SK-N-SH (cell line): ENCODE data around the gene MEF2C. TPM values are rescaled to one million over a fixed set of nuclear protein-coding genes. Genes with fewer than 3 reads are reported as not detected.

Experiments
- CTCF ChIA-PET: fragments of 300-600, 350-600 bp; formaldehyde crosslinking; extraction: SDS; loops from one replicate; lab custom pipeline; 2021; lab: Yijun Ruan, JAX
- POLR2A ChIA-PET: fragments of 350-600 bp; sonication (Branson Sonifier 250); formaldehyde crosslinking; extraction: SDS; loops from one replicate; lab custom pipeline; 2020; ENCODE audit warnings: antibody characterized with exemption, inconsistent platforms; lab: Yijun Ruan, JAX
- DNase-seq: peaks from one replicate; pipeline ENCODE4 v3.0.0; 2012
- H2AFZ ChIP-seq: fragments of 200-600 bp; sonication (generic); 2 replicates; pipeline ENCODE4 v1.8.1; 2016; ENCODE audit warnings: antibody characterized with exemption, mild to moderate bottlenecking, low read depth
- H3F3A ChIP-seq: fragments of 200-600 bp; sonication (generic); replicated peaks from 2 replicates; pipeline ENCODE3; 2016; ENCODE audit warnings: antibody characterized with exemption, mild to moderate bottlenecking; ENCODE audit not compliant: insufficient read depth
- H3K27ac ChIP-seq, 2 experiments: fragments of 200-500 bp in 1 of 2; fragments of 200-600 bp in 1 of 2; sonication (Bioruptor generic) in 1 of 2; sonication (generic), shearing (Covaris generic) in 1 of 2; 2 replicates each; pipeline versions ENCODE4 v1.5.1 to v1.6.1; 2014 to 2016; ENCODE audit warnings: low read depth in 2 of 2, inconsistent platforms in 1 of 2, low read length in 1 of 2, mild to moderate bottlenecking in 1 of 2, mixed read lengths in 1 of 2
- H3K27me3 ChIP-seq: fragments of 200-600 bp; sonication (generic), shearing (Covaris generic); 2 replicates; pipeline ENCODE4 v1.6.1; 2016; ENCODE audit warnings: mixed run types; ENCODE audit not compliant: insufficient read depth
- H3K36me3 ChIP-seq, 2 experiments: fragments of 200-500 bp in 1 of 2; fragments of 200-600 bp in 1 of 2; sonication (Bioruptor generic) in 1 of 2; sonication (generic) in 1 of 2; replicated peaks in 1 of 2; 2 replicates each; pipeline versions ENCODE3 to v1.5.1; 2014 to 2016; ENCODE audit warnings: low read length in 1 of 2, mild to moderate bottlenecking in 1 of 2; ENCODE audit not compliant: insufficient read depth in 2 of 2, control insufficient read depth in 1 of 2
- H3K4me1 ChIP-seq, 2 experiments: fragments of 200-500 bp in 1 of 2; fragments of 200-600 bp in 1 of 2; sonication (Bioruptor generic) in 1 of 2; sonication (generic), shearing (Covaris generic) in 1 of 2; 2 replicates each; pipeline versions ENCODE4 v1.5.1 to v1.6.1; 2014 to 2016; ENCODE audit warnings: low read depth in 1 of 2, low read length in 1 of 2, mixed run types in 1 of 2; ENCODE audit not compliant: insufficient read depth in 2 of 2, control insufficient read depth in 1 of 2
- H3K4me2 ChIP-seq: fragments of 200-600 bp; sonication (generic), shearing (Covaris generic); 2 replicates; pipeline ENCODE4 v1.6.1; 2017; ENCODE audit warnings: mixed run types
- H3K4me3 ChIP-seq, 2 experiments: fragments of 200-500 bp in 1 of 2; fragments of 200-600 bp in 1 of 2; sonication (Bioruptor generic) in 1 of 2; sonication (generic), shearing (Covaris generic) in 1 of 2; 2 replicates each; pipeline versions ENCODE4 v1.5.1 to v1.8.1; 2014 to 2016; ENCODE audit warnings: low read depth in 2 of 2, inconsistent platforms in 1 of 2, low read length in 1 of 2, mild to moderate bottlenecking in 1 of 2, mixed read lengths in 1 of 2, moderate library complexity in 1 of 2
- H3K79me2 ChIP-seq: fragments of 200-600 bp; sonication (generic); 2 replicates; pipeline ENCODE4 v1.8.1; 2017; ENCODE audit warnings: mild to moderate bottlenecking; ENCODE audit not compliant: insufficient read depth
- H3K9ac ChIP-seq: fragments of 200-600 bp; sonication (generic); 2 replicates; pipeline ENCODE4 v1.6.1; 2017; ENCODE audit warnings: mixed run types
- H3K9me2 ChIP-seq: fragments of 200-600 bp; sonication (generic); 2 replicates; pipeline ENCODE4 v1.6.1; 2017; ENCODE audit warnings: mixed run types
- H3K9me3 ChIP-seq: fragments of 200-600 bp; sonication (generic); 2 replicates; pipeline ENCODE4 v1.6.1; 2017; ENCODE audit warnings: mixed run types, mild to moderate bottlenecking, moderate library complexity
- H4K20me1 ChIP-seq: fragments of 200-600 bp; sonication (generic); 2 replicates; pipeline ENCODE4 v1.6.1; 2017; ENCODE audit warnings: mild to moderate bottlenecking, mixed run types; ENCODE audit not compliant: insufficient read depth
- ELF1 ChIP-seq: IDR thresholded peaks from 2 replicates; pipeline ENCODE4 v1.4.0; 2012
- GABPA ChIP-seq: IDR thresholded peaks from 2 replicates; pipeline ENCODE4 v1.4.0; 2012; ENCODE audit warnings: low read depth, mild to moderate bottlenecking
- GATA2 ChIP-seq: sonication (generic); formaldehyde crosslinking; IDR thresholded peaks from 2 replicates; pipeline ENCODE4 v1.5.0; 2020; ENCODE audit warnings: mild to moderate bottlenecking, missing genetic modification reagents
- SIN3A ChIP-seq: IDR thresholded peaks from 2 replicates; pipeline ENCODE4 v1.6.1; 2012; ENCODE audit warnings: low read depth, mild to moderate bottlenecking, low read length, moderate library complexity, borderline replicate concordance
- TAF1 ChIP-seq: IDR thresholded peaks from 2 replicates; pipeline ENCODE4 v1.6.1; 2012; ENCODE audit warnings: low read depth, mild to moderate bottlenecking, low read length, moderate library complexity, borderline replicate concordance
- USF1 ChIP-seq: IDR thresholded peaks from 2 replicates; pipeline ENCODE4 v1.4.0; 2012; ENCODE audit warnings: low read depth, borderline replicate concordance
- YY1 ChIP-seq: IDR thresholded peaks from 2 replicates; pipeline ENCODE4 v1.4.0; 2012; ENCODE audit warnings: low read depth, mild to moderate bottlenecking
- WGBS: methylation state at CpG from one replicate; pipeline ENCODE4 v1.1.6; 2017; ENCODE audit warnings: low lambda C conversion rate; 5-methylcytosine and 5-hydroxymethylcytosine counted together
- polyA plus RNA-seq, 3 experiments: library from polyadenylated mRNA; depleted of rRNA; stranded (reverse); fragments of >200 nt; gene quantifications; 2 replicates each; pipeline ENCODE4 v1.2.3, GENCODE V29; 2012
- TF ChIP-seq, protein P1 (sequence below): fragments of 200-600 bp; sonication (generic); IDR thresholded peaks from 2 replicates; pipeline ENCODE4 v1.6.1; 2017; ENCODE audit warnings: antibody characterized with exemption, mild to moderate bottlenecking, moderate library complexity
- TF ChIP-seq, protein P2 (sequence below): IDR thresholded peaks from 2 replicates; pipeline ENCODE4 v1.6.1; 2012; ENCODE audit warnings: mild to moderate bottlenecking, low read depth, low read length, moderate library complexity
- TF ChIP-seq, protein P3 (sequence below): IDR thresholded peaks from 2 replicates; pipeline ENCODE4; 2012

MEF2C gene
- polyA plus RNA-seq, 1 of the 3 experiments (the other 2 are of a cell fraction) = 1.2 TPM

- no peaks in the 10 kb centered on the region for H4K20me1 ChIP-seq
- DNase-seq = no peak
- H3K9me2 ChIP-seq = no peaks in the 10 kb centered on the region
- H3K27ac ChIP-seq = no peak overlapping the region
- H3K4me1 ChIP-seq = peaks cover under 1 to 7% of the 10 kb centered on the region in 2 experiments; a peak in 1 of 4 replicates
- ChIA-PET CTCF (interaction anchor here (1.2 to 4.5 kb wide), 6 partner anchors 8 to 916 kb away, joined by 3 to 22 read pairs (median 8); no protein-coding TSS in a partner anchor), POLR2A (no interaction called here)
- H3F3A ChIP-seq = no peaks in the 10 kb centered on the region
- H3K4me2 ChIP-seq = no peak overlapping the region
- no peaks in the 10 kb centered on the region for H3K36me3 ChIP-seq
- H3K79me2 ChIP-seq = no peaks in the 10 kb centered on the region
- H3K27me3 ChIP-seq = peaks cover 49% of the 10 kb centered on the region
- H3K9me3 ChIP-seq = no peaks in the 10 kb centered on the region
- no peak overlapping the region for H3K9ac ChIP-seq
- TF ChIP-seq TAF1 = no peak
- no peak for TF ChIP-seq GATA2 (CRISPR knock-in tag)
- no peak for TF ChIP-seq SIN3A
- TF ChIP-seq, protein P1, sequence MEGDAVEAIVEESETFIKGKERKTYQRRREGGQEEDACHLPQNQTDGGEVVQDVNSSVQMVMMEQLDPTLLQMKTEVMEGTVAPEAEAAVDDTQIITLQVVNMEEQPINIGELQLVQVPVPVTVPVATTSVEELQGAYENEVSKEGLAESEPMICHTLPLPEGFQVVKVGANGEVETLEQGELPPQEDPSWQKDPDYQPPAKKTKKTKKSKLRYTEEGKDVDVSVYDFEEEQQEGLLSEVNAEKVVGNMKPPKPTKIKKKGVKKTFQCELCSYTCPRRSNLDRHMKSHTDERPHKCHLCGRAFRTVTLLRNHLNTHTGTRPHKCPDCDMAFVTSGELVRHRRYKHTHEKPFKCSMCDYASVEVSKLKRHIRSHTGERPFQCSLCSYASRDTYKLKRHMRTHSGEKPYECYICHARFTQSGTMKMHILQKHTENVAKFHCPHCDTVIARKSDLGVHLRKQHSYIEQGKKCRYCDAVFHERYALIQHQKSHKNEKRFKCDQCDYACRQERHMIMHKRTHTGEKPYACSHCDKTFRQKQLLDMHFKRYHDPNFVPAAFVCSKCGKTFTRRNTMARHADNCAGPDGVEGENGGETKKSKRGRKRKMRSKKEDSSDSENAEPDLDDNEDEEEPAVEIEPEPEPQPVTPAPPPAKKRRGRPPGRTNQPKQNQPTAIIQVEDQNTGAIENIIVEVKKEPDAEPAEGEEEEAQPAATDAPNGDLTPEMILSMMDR = no peak
- TF ChIP-seq YY1 = no peak
- no peak for TF ChIP-seq GABPA
- no peak for TF ChIP-seq USF1
- TF ChIP-seq, protein P2, sequence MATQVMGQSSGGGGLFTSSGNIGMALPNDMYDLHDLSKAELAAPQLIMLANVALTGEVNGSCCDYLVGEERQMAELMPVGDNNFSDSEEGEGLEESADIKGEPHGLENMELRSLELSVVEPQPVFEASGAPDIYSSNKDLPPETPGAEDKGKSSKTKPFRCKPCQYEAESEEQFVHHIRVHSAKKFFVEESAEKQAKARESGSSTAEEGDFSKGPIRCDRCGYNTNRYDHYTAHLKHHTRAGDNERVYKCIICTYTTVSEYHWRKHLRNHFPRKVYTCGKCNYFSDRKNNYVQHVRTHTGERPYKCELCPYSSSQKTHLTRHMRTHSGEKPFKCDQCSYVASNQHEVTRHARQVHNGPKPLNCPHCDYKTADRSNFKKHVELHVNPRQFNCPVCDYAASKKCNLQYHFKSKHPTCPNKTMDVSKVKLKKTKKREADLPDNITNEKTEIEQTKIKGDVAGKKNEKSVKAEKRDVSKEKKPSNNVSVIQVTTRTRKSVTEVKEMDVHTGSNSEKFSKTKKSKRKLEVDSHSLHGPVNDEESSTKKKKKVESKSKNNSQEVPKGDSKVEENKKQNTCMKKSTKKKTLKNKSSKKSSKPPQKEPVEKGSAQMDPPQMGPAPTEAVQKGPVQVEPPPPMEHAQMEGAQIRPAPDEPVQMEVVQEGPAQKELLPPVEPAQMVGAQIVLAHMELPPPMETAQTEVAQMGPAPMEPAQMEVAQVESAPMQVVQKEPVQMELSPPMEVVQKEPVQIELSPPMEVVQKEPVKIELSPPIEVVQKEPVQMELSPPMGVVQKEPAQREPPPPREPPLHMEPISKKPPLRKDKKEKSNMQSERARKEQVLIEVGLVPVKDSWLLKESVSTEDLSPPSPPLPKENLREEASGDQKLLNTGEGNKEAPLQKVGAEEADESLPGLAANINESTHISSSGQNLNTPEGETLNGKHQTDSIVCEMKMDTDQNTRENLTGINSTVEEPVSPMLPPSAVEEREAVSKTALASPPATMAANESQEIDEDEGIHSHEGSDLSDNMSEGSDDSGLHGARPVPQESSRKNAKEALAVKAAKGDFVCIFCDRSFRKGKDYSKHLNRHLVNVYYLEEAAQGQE = no peak
- TF ChIP-seq ELF1 = no peak
- no peak overlapping the region for H2AFZ ChIP-seq
- no peak overlapping the region for H3K4me3 ChIP-seq
These were observed 186.5 kb downstream of the MEF2C start for GRCh38 chr5:88696466-88696865.

DNA sequence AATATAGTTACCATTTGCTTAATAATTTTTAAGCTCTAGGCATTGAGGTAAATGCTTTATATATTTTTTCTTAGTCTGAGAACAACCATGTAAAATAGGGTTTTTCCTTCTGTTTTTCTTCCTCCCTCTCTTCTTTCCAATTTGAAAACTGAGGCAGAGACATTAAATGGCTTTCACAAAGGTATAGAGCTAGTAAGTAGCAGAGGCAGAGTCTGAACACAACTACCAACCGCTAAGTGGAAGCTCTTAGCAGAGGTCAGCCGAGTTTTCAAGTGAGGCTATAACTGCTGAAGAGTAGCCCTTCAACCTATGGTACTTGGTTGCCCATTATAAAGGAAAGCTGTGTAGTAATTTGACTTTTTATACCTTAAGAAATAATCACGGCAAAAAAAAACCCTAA lies 187.1 kb downstream of the MEF2C start:
- WGBS = 8% methylated on average over 3 of the region's 3 CpGs
- Histone ChIP-seq H2AFZ (no peak overlapping the region), H4K20me1 (no peaks in the 10 kb centered on the region), H3K9me3 (no peaks in the 10 kb centered on the region), H3F3A (no peaks in the 10 kb centered on the region), H3K9me2 (no peaks in the 10 kb centered on the region), H3K4me1 (peaks cover 5 to 8% of the 10 kb centered on the region in 2 experiments; a peak in 1 of 4 replicates), H3K4me3 (no peak overlapping the region), H3K27ac (no peak overlapping the region), H3K4me2 (no peak overlapping the region), H3K27me3 (peaks cover 55% of the 10 kb centered on the region), H3K9ac (no peak overlapping the region), H3K36me3 (no peaks in the 10 kb centered on the region), H3K79me2 (no peaks in the 10 kb centered on the region)
- ChIA-PET POLR2A (interaction anchor here (0.5 kb wide), 1 partner anchor 1184 kb away, joined by 4 read pairs; no protein-coding TSS in a partner anchor), CTCF (interaction anchor here (1.1 to 4.5 kb wide), 7 partner anchors 9 to 915 kb away, joined by 3 to 22 read pairs (median 6); no protein-coding TSS in a partner anchor)
- DNase-seq = no peak
- TF ChIP-seq, protein P3, sequence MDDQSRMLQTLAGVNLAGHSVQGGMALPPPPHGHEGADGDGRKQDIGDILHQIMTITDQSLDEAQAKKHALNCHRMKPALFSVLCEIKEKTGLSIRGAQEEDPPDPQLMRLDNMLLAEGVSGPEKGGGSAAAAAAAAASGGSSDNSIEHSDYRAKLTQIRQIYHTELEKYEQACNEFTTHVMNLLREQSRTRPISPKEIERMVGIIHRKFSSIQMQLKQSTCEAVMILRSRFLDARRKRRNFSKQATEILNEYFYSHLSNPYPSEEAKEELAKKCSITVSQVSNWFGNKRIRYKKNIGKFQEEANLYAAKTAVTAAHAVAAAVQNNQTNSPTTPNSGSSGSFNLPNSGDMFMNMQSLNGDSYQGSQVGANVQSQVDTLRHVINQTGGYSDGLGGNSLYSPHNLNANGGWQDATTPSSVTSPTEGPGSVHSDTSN = no peak
